GM10266 (cell line): Measurements from ENCODE around the gene EMC9.
A peak's percentile ranks its signal among the peaks of the same experiment; 100 is the strongest.

Experiments used
- DNase-seq: peaks from one replicate; pipeline ENCODE4 v3.0.0; 2012; ENCODE audit errors: extremely low spot score
- TF ChIP-seq, protein P1 (sequence below): IDR thresholded peaks from 2 replicates; pipeline ENCODE4 v1.5.1; 2012; ENCODE audit warnings: mild to moderate bottlenecking, low read depth; ENCODE audit not compliant: control insufficient read depth, insufficient read depth; ENCODE audit errors: missing control alignments

EMC9 gene

DNA sequence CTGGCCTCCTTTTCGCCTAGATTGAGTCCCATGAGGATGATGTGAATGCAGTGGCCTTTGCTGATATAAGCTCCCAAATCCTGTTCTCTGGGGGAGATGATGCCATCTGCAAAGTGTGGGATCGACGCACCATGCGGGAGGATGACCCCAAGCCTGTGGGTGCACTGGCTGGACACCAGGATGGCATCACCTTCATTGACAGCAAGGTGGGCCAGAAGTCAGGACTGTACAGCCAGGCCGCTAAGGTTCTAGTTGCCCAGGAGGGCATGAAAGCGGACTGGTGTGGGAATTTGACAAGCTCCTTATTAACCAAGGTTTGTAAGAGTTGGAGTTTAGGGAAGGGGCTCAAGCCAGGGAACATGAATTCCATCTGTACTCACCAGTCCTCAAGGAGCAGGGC lies 21.7 kb downstream of the EMC9 start:
- no peak for DNase-seq
- TF ChIP-seq, protein P1, sequence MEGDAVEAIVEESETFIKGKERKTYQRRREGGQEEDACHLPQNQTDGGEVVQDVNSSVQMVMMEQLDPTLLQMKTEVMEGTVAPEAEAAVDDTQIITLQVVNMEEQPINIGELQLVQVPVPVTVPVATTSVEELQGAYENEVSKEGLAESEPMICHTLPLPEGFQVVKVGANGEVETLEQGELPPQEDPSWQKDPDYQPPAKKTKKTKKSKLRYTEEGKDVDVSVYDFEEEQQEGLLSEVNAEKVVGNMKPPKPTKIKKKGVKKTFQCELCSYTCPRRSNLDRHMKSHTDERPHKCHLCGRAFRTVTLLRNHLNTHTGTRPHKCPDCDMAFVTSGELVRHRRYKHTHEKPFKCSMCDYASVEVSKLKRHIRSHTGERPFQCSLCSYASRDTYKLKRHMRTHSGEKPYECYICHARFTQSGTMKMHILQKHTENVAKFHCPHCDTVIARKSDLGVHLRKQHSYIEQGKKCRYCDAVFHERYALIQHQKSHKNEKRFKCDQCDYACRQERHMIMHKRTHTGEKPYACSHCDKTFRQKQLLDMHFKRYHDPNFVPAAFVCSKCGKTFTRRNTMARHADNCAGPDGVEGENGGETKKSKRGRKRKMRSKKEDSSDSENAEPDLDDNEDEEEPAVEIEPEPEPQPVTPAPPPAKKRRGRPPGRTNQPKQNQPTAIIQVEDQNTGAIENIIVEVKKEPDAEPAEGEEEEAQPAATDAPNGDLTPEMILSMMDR: no peak

DNA sequence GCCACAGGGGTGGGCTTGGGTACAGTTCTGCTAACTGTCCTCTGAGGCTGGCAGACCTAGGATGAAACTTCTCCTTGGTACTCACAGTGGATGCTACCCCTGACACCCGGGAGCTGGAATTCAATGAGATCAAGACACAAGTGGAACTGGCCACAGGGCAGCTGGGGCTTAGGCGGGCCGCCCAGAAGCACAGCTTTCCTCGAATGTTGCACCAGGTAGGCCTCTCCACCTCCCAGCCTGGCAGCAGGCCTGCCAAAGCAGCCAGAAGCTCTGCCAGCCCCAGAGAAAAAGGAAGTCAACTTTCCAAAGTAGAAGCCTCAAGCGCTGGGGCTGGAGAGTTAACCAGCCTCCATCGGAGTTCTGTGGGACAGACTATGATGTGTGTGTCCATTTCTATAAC lies 24.2 kb downstream of the EMC9 start:
- DNase-seq: no peak
- TF ChIP-seq, protein P1: no peak

DNA sequence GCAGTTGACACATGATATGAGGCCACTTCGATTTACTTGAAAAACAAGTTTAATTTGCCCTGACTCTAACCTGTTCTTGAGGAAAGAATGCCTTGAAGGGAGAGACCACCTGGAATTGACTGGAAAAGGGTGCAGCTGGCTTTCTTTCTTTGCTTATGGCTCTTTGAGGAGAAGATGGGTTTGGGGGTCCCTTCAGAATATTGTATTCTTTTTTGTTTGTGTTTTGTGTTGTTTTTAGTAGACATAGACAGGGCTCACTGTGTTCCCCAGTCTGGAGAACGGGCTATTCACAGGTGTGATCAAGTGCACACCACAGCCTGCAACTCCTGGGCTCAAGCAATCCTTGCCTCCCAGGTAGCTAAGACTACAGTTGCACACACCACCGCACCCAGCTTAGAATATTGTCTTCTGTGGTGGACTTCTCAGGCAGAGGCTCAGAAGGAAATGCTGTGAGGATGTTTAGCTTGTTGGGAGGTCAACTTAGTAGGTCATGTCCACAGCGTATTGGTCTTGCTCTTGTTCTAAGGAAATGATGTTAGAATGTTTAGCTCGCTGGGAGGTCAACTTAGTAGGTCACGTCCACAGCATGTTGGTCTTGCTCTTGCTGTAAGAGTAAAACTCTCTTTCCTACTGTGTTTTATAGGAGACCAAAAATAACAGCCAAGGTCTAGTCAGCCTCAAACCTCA lies 25.1 kb downstream of the EMC9 start:
- TF ChIP-seq, protein P1: no peak
- no peak for DNase-seq

DNA sequence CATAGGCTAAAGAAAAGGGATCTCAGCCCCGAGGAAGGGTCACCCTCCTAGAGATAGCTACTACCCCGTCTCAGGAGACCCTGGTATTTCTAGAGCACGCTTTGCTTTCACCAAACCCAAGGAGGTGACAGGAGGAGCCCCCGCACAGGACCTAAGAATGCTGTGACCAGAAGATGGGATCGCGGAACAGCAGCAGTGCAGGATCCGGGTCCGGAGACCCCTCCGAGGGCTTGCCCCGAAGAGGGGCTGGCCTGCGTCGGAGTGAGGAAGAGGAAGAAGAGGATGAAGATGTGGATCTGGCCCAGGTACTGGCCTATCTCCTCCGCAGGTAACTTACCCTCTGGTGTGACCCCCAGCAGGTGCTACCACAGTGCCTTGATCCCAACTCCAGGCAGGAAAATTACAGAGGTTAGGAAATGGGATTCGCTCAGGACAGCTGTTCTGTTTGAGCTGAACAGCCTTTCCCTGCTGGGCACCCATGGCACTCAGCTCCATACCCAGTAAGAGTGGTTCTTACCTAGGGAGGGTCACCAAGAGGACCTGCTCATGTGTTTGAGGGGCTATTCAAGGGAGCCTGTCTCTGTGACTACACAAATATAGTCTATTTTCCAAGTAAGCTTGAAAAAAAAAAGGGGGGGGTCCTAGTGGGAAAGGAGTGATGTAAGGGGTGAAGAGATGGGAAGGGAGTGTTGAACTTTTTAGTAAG lies 25.8 kb downstream of the EMC9 start:
- TF ChIP-seq, protein P1: no peak
- DNase-seq: no peak

DNA sequence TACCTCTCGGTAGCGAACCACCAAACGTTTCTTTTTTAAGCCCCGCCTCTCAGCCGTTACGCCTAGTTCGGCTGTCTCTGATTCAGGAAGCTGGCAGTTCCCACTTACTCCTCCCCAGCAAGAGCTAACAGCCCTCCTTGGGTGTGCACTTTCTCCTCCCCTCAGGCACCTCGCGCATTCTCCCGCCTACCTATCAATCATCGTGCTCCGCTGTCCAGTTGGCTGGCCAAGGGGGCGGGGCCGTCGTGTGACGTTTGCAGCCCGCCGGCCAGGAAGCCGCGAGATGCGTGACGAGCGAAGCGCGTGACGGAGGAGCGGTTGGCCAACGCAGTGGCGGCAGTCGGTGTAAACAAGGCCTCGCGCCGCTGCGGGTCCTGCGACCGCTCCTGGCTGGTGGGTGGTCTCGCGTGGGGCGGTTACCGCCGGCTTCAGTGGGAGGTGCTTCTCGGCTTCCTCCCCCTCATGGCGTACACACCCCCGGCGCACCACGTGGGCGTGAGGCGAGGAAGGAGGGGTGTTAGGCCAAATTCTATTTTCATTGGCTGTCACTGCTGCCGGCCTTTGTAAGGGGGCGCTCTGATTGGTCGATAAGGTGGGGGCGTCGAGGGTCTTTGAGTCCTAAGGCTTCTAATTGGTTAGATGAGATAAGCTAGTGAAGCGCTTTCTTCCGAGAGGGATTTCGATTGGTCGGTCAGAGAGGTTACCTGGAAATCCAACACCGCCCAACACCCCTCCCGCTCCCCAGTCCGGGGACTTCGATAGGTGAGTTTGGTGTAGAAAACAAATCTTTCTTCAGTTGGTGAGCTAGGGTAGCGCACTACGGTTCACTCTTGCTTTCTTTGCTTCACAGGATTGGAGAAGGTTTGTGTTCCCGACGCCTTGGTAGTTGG lies 26.6 kb downstream of the EMC9 start, which contains the start of the genes DCAF11 and NRL:
Gene DCAF11 (plus strand): TSS at position 246 of the 890 bp plus-strand sequence. CDS start 818 bp downstream, outside the sequence.
Gene NRL (minus strand): TSS at position 418 of the 890 bp plus-strand sequence. CDS start 32,101 bp downstream, outside the sequence.
- DNase-seq: peak; percentile 97
- TF ChIP-seq, protein P1: no peak

DNA sequence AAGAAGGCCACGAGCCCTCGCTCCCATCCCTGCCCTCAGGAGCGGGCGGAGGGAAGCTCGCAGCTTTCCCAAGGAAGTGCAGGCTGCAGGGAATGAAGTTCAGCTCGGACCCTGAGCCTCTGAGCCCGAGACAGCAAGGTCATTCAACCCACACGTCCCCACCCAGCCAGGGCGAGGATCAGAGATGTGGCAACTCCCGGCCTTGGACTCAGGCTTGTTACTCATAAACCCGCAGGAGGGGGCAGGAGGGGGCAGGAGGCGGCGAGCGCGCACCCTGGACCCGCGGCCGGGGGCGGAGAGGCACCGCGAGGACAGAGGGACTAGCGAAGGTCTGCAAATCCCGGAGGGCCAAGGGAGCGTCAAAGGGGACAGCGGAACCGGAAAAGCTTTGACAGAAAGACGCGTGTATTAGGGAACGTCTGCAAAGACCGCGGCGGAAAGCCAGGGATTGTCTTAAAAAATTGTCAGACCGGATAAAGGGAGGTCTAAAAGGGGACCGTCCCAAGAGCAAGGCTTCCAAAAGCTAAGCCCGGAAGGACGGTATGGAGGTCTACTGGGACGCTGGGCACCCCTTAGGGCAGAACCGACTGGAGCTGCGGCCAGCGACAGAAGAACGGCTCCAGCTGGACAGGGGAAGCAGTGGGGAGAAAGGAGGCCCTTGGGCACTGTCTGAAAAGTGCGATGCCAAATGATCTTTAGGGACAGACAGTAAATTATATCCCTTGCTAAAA lies 27.4 kb downstream of the EMC9 start:
- peak; percentile 76 for DNase-seq
- TF ChIP-seq, protein P1: no peak
